Stimulated activated CD4-positive, alpha-beta T cell treated with anti-CD3 and anti-CD28 coated beads, TNF-alpha, amount 100 ng/mL, for 24 hours (primary cell): Measurements from ENCODE around the gene HNRNPF.
"Not testable (repeated sequence)": the region's sequence is repeated elsewhere in the genome, so short reads cannot be mapped to it uniquely, and the experiment has no call there.

ENCODE experiments used
- DNase-seq, 3 experiments: peaks; one replicate each; pipeline ENCODE4 v3.0.0-alpha.2; 2020; ENCODE audit warnings: low read depth in 3 of 3

Gene HNRNPF

DNA sequence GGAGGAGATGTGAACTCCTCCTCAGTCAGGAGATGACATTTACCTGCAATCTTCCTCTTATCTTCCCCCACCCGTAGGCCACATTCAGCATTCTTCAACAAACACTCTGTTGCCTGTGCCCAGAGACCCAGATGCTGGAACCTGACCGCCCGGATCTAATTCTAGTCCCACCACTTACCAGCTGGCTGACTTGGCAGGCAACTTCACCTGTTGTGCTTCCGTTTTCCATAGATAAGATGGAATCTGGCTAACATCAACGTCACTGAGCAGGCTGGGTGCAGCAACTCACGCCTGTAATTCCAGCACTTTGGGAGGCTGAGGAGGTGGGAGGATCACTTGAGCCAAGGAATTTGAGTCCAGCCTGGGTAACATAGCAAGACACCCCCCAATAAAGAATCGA is 58.8 kb downstream of the HNRNPF start:
- no peak for DNase-seq

DNA sequence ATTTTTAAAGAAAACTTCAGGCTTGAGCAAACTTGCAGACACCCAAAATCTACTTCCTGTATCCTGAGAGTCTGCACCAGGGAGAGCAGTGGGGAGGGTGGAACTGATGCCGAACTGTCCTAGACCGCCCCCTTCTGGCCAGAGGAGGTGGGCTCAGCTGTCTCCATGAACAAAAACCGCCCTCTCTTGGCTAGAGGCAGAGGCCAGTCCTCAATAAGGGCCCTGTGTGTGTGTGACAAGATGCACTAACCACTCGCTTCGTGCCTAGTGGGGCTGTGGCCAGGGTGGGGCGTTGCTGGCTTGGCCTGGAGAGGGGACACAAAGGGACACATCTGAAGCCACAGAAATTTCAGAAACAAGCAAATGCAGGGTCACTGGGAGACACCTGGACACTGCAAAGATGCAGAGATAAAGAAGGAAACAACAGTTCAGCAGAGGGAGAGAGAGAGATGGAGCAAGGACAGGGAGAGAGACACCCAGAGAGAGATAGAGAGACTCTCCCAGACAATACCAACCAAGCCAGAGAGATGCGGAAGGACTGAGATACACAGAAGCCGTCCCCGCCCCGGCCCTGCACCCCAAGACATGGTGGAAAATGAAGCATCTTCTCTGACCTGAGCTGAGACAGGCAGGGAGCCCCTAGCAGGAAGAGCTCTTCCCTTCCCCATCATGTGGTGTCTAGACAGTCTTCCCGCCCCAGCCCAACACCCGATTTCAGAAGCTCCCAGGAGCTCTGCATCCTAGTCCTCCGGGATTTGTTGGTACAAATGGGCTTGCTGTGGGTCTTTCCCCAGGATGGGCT is 60.3 kb downstream of the HNRNPF start:
- DNase-seq = peak; percentile 66 to 83 (median 76)

DNA sequence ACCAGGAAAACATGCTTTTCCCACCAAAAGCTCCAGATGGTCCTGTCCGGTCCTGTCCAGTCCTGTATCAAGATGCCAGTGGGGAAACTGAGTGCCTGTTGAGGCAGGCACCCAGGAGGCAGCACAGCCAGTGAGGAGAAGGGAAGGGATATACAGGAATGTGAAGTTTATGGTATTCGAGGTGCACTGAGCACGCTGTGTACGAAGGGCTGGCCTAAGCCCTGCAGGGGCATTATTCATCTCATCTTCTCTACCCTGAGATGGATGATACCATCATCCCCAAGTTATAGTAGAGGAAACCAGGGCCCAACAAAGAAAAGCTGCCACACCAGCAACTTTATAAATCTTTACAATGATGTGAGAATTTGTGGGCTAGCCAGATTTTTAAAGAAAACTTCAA is 61.0 kb downstream of the HNRNPF start:
- no peak for DNase-seq

DNA sequence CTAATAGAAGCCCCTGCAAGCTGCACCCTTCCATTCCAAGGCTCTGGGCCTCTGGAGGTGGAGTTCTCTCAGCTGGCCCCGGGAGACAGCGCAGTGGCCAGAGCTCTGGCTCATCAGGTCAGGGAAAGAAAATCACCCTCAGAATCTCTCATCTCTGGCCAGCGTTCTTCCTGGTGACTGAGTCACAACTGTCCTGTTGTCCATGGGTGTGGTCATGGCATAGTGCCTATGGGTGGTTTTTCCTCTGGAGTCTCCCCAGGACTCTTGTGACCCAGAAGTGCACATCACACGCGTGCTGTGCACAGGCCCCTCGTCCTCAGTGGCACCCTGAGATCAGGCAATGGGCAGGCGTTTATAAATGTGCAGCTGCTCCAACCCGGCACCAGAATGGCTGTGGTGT is 64.9 kb downstream of the HNRNPF start:
- no peak for DNase-seq

DNA sequence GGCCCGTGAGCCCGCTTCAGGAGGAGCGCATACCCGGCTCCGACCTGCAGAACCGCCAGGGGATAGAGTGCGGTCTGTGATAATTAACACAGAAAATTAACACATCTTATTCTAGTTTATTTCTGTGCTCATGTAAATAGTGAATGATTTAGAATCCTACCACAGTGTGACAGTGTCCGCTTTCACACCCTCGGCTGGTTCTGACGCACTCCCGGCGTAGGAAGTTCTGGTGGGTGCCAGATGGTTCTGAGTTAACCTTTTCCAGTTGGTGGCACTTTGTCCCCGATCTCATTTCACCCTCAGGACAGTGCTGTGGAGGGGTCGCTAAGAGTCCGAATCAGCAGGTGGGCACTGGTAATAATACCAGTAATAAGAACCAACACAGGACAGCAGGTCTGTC is 65.9 kb downstream of the HNRNPF start:
- DNase-seq = no peak

DNA sequence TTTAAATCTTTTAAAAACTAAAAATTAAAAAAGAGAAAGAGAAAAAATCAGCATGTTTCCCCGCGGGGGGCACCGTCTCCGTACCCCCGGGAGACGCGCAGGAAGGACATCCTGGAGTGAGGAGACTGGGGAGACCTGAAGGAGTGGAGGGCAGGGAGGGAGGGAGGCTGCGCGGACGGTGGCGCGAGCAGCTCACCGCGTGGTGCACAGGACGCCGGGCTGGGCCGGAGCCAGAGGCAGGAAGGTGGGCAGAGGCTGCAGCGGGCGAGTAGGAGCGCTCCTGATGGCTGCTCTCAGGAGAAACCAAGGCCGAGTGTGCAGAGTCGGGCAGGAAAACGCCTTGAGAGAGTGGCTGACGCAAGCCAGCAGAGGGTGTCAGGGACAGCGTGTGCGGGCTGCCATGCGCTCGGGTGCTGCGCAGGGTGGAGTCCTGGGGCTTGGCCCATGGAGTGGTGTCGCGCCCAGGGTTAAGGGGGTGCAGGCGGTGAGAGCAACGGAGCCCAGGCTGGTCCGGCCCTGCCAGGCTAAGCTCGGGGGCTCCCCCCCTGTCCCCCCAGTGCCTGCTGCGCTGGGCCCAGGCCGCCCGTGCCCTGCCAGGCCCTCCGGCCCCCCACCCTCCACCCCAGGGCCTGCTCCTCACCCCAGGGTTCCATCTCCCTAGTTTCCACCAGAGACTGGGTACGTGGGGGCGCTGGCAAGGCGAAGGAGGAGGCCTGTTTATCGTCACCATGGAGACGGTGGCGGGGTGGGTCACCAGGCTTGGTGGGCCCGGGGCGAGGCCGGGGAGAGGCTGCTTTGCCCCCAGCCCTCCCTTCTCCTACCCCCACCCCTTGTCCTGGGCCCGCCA is 66.5 kb downstream of the HNRNPF start:
- DNase-seq = no peak

DNA sequence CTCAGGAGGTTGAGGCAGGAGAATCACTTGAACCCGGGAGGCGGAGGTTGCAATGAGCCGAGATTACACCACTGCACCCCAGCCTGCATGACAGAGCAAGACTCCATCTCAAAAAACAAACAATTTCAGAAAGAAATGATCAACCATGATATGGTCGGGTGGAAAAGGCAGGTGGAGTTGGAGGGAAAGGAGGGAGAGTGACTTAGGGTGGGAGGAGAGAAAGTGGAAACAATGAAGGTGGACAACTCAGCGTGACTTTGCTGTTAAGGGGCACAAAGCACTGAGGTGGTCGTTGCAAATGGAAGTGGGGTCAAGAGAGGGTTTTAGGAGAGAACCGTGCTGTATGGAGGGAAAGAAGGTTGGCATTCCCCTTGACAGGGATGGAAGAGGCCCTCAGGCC is 67.5 kb downstream of the HNRNPF start:
- DNase-seq = no peak

DNA sequence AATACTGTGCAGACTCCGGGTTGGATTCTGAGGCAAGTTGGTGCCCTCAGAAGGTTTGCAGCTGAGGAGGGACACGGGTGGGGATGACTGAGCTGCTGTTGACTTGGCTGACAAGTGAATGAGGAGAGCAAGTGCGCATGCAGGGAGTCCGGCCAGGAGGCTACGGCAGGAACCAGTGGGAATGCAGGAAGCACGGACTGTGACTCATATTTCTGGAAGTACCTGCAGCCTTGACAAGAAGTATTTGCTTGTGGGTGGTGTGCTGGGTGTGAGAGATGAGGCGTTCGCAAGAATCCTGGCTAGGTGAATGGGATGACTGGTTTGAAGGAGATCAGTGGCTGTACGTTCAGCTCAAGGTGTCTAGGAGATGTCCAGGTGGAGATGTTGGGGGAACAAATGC is 68.4 kb downstream of the HNRNPF start:
- DNase-seq = no peak

DNA sequence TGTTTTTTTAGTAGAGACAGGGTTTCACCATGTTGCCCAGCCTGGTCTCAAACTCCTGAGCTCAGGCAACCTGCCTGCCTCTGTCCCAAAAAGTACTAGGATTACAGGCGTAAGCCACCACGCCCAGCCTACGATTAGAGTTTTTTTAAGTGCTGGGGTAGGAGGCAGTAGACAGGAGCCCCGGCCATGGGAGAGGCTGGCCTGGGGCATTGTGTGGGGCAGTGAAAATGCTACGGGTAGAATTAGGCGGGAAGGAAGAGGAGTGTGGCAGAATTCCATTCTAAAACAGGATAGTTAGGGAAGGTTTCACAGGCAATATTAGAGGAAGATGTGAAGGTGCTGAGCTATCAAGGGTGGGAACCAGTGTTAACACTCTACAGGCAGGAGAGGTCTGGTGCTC is 68.9 kb downstream of the HNRNPF start:
- DNase-seq = no peak

DNA sequence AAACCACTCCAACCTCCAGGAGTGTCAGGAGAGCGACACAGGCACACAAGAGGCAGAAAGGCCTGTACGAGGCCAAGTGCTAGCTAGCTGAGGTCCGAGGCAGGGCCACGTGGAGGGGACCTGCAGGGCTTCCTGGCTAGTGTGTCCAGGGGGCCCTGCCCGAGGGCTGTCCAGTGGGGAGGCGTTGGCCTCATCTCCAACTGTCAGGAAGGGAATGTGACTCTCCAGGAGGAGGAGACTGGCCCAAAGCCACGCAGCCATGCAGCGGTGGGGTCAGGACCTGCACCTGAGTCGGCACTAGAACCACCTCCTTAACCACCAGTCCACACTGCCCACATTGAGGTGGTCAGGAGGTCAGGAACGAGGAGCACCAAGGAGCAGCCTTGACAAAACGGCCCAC is 69.8 kb downstream of the HNRNPF start:
- DNase-seq = no peak

DNA sequence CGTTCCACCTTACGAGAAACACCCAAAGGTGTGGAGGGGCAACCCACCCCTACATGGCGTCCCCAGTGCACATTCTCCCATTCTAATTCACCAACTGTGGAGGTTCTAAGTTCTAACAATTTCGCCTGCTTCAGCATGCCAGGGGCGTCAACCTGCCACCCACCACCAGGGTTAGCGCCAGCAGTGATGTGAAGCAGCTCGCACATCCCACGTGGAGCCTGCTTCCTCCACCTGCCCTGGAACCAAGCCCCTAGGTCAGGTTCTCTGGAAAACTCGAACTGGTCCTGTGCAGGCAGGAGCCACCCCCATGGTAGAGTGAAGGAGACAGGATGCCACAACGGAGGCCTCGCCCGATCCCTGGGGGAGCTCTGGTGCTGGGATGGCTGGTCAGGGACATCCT is 70.9 kb downstream of the HNRNPF start:
- no peak for DNase-seq

DNA sequence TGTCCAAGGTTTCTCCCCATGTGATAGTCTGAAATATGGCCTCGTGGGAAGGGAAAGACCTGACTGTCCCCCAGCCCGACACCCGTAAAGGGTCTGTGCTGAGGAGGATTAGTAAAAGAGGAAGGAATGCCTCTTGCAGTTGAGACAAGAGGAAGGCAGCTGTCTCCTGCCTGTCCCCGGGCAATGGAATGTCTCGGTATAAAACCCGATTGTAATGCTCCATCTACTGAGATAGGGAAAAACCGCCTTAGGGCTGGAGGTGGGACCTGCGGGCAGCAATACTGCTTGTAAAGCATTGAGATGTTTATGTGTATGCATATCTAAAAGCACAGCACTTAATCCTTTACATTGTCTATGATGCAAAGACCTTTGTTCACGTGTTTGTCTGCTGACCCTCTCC is 71.5 kb downstream of the HNRNPF start:
- DNase-seq = not testable (repeated sequence)

DNA sequence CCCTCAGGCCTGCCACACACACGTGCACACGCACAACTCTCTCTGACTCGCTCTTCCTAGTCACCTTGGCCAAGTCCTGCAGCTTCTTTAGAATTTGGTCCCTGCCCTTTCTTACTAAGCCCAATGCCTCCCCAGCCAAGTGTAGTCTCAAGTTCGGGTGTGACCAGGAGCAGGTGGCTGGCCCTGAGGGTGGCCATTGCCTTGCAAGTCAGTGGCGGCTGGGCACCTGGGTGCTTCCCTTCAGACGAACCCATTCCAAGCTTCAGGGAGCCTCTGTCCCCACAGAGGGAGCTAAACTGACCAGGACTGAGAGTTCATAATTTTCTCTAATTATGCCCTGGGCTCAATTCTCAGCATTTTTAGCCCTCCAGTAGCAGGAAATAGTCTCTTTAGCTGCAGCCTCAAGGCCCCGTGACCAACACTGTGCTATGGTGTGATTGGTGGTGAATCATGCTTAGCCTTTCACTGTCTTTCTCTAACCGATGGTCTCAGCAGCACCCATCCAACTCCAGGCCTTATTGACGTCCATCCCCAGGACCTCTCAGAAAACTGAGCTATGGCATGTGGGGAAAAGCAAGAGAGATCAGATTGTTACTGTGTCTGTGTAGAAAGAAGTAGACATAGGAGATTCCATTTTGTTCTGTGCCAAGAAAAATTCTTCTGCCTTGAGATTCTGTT is 72.2 kb downstream of the HNRNPF start:
- DNase-seq = no peak

DNA sequence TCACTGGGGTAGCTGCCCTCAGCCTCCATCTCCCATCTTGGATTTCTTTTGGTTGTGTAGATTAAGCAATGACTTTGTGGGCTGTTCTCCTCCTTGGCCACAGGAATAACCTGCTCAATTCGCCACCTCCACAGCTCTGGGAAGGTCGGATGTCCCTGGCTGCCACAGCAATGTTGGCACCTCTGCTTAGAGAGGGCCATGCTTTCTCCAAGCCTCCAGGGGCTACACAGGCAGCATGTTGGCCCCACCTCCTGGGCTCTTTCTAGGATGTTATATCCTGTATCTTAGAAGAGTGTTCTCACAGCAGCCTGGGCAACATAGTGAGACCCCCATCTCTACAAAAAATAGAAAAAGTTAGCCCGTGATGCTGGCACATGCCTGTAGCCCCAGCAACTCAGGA is 72.9 kb downstream of the HNRNPF start:
- no peak for DNase-seq
